ENCODE measurements around the gene TCTN2. TPM values are rescaled to one million over a fixed set of nuclear protein-coding genes. Genes with fewer than 3 reads are reported as not detected.

The TCTN2 gene
- total RNA-seq, 4 donors from 2014 or later, result 21.3 to 34.5 (median 27.1) TPM

- DNase-seq, result no peak
- peaks cover 0 to 16% of the 10 kb centered on the region in 2 donors for H3K36me3 ChIP-seq
- no peak overlapping the region for H3K4me3 ChIP-seq (replicated peaks in 1 of 3)
- H3K27ac ChIP-seq, result no peak overlapping the region
- intact Hi-C loops (cut with DNase I), result no loop called here
- 82 to 90% methylated on average over 3 of the region's 3 CpGs for WGBS, 2 donors
- TF ChIP-seq POLR2A (IDR thresholded peaks at IDR 0.05) (no peak), CTCF (IDR thresholded peaks at IDR 0.05) (no peak)
- H3K9me3 ChIP-seq, result no peaks in the 10 kb centered on the region
- H3K27me3 ChIP-seq, result no peaks in the 10 kb centered on the region
- H3K4me1 ChIP-seq, result no peaks in the 10 kb centered on the region
Measured at GRCh38 chr12:123705935-123706334, 35.0 kb downstream of the TCTN2 start.

GRCh38 chr12:123707466-123707865, 36.6 kb downstream of the TCTN2 start:
- TF ChIP-seq POLR2A (IDR thresholded peaks at IDR 0.05) (no peak), CTCF (IDR thresholded peaks at IDR 0.05) (no peak)
- peaks cover 0 to 5% of the 10 kb centered on the region in 2 donors for H3K4me1 ChIP-seq
- no peak overlapping the region for H3K27ac ChIP-seq
- no peaks in the 10 kb centered on the region for H3K27me3 ChIP-seq
- H3K4me3 ChIP-seq (replicated peaks in 1 of 3), result no peak overlapping the region
- intact Hi-C loops (cut with DNase I), result no loop called here
- no peaks in the 10 kb centered on the region for H3K9me3 ChIP-seq
- 93 to 98% methylated on average over 4 of the region's 4 CpGs for WGBS, 2 donors
- H3K36me3 ChIP-seq, result peaks cover 0 to 13% of the 10 kb centered on the region in 2 donors
- DNase-seq, result no peak

- TF ChIP-seq CTCF (IDR thresholded peaks at IDR 0.05), result no peak
- no peak for TF ChIP-seq POLR2A (IDR thresholded peaks at IDR 0.05)
- DNase-seq, result no peak
- no peaks in the 10 kb centered on the region for H3K36me3 ChIP-seq
- intact Hi-C loops (cut with DNase I), result no loop called here
- 0% methylated on average over 15 to 22 of the region's 26 CpGs for WGBS, 2 donors
- no peaks in the 10 kb centered on the region for H3K27me3 ChIP-seq
- peak overlapping the region in 1 of 3 donors; percentile 37 for H3K27ac ChIP-seq
- H3K4me1 ChIP-seq, result peaks cover 18 to 19% of the 10 kb centered on the region in 2 donors
- H3K4me3 ChIP-seq (replicated peaks in 1 of 3), result peak overlapping the region; percentile 87 to 98 (median 88)
- H3K9me3 ChIP-seq, result no peaks in the 10 kb centered on the region
Measured at GRCh38 chr12:123712780-123713319, 41.9 kb downstream of the TCTN2 start.

- H3K27ac ChIP-seq, result no peak overlapping the region
- H3K27me3 ChIP-seq, result no peaks in the 10 kb centered on the region
- DNase-seq, result no peak
- H3K9me3 ChIP-seq, result no peaks in the 10 kb centered on the region
- no peaks in the 10 kb centered on the region for H3K36me3 ChIP-seq
- WGBS, 2 donors, result 33 to 41% methylated on average over 6 of the region's 6 CpGs
- TF ChIP-seq POLR2A (IDR thresholded peaks at IDR 0.05) (no peak), CTCF (IDR thresholded peaks at IDR 0.05) (no peak)
- H3K4me3 ChIP-seq (replicated peaks in 1 of 3), result peak overlapping the region in 2 of 3 donors; percentile 87 to 98
- peaks cover 18 to 19% of the 10 kb centered on the region in 2 donors for H3K4me1 ChIP-seq
- intact Hi-C loops (cut with DNase I), result no loop called here
Measured at GRCh38 chr12:123713398-123713797, 42.5 kb downstream of the TCTN2 start.

GRCh38 chr12:123713823-123714585, 43.1 kb downstream of the TCTN2 start:
- no peak for DNase-seq
- Histone ChIP-seq H3K4me1 (peaks cover 18 to 19% of the 10 kb centered on the region in 2 donors), H3K9me3 (no peaks in the 10 kb centered on the region), H3K36me3 (no peaks in the 10 kb centered on the region), H3K27me3 (no peaks in the 10 kb centered on the region), H3K4me3 (replicated peaks in 1 of 3) (no peak overlapping the region), H3K27ac (no peak overlapping the region)
- WGBS, 2 donors, result 69 to 78% methylated on average over 9 to 10 of the region's 10 CpGs
- intact Hi-C loops (cut with DNase I), result no loop called here
- TF ChIP-seq POLR2A (IDR thresholded peaks at IDR 0.05), result no peak
- no peak for TF ChIP-seq CTCF (IDR thresholded peaks at IDR 0.05)

All from thyroid gland (tissue), 4 donors.